ENCODE measurements around the gene FAM13A. TPM values are rescaled to one million over a fixed set of nuclear protein-coding genes. Genes with fewer than 3 reads are reported as not detected.

FAM13A gene
- total and polyA plus RNA-seq, 2 of the 8 experiments (the other 6 are each of a cell fraction or from before 2014, with no cell fraction given) = 7.1 to 16.5 TPM

- H3K9ac ChIP-seq (replicated peaks in 1 of 4; ENCODE audit: extremely low read depth in 1 of 4, low read depth in 3 of 4, low read length in 3 of 4) = no peak overlapping the region
- no peak overlapping the region for H2BK120ac ChIP-seq (replicated peaks; ENCODE audit: low read depth, low read length)
- no peak overlapping the region for H3K4ac ChIP-seq (replicated peaks; ENCODE audit: insufficient read length, low read depth, low read length)
- ChIA-PET POLR2A (ENCODE audit: partially characterized antibody) (interaction anchor here (1.4 kb wide), 1 partner anchor 15 kb away, joined by 3 read pairs; no protein-coding TSS in a partner anchor), CTCF (ENCODE audit: partially characterized antibody) (no interaction called here)
- H3K4me1 ChIP-seq (replicated peaks in 1 of 4; ENCODE audit: control insufficient read depth in 3 of 4, insufficient read depth in 4 of 4, low read length in 3 of 4) = no peaks in the 10 kb centered on the region
- no peak overlapping the region for H4K91ac ChIP-seq (replicated peaks; ENCODE audit: insufficient read length, low read length)
- TF ChIP-seq JUND (IDR thresholded peaks at IDR 0.05; ENCODE audit: low read length) = no peak
- no peak for TF ChIP-seq RXRA (IDR thresholded peaks at IDR 0.05; ENCODE audit: insufficient read depth, low read depth, low read length)
- no peak for TF ChIP-seq KDM4A (IDR thresholded peaks at IDR 0.05; ENCODE audit: low read depth, low read length, severe bottlenecking)
- no peak for TF ChIP-seq CHD1 (IDR thresholded peaks at IDR 0.05; ENCODE audit: low read depth, low read length)
- TF ChIP-seq ATF3 (IDR thresholded peaks at IDR 0.05; ENCODE audit: insufficient read depth, low read depth, low read length) = no peak
- TF ChIP-seq BRCA1 (IDR thresholded peaks at IDR 0.05; ENCODE audit: low read depth, low read length) = no peak
- no peak for TF ChIP-seq PHF8 (conservative IDR thresholded peaks at IDR 0.05; ENCODE audit: low read depth, low read length)
- H3K9me3 ChIP-seq (ENCODE audit: insufficient read depth in 2 of 2, low read depth in 1 of 2, low read length in 1 of 2) = no peaks in the 10 kb centered on the region
- no peak overlapping the region for H2AFZ ChIP-seq (ENCODE audit: low read length)
- no peak overlapping the region for H3K14ac ChIP-seq (ENCODE audit: insufficient read length)
- no peaks in the 10 kb centered on the region for H3K79me1 ChIP-seq (ENCODE audit: low read depth, low read length)
- no peak overlapping the region for H3K27ac ChIP-seq (ENCODE audit: low read depth, low read length)
- H2BK20ac ChIP-seq (ENCODE audit: low read length) = no peak overlapping the region
- no peaks in the 10 kb centered on the region for H3K79me2 ChIP-seq (ENCODE audit: control insufficient read depth in 1 of 2, insufficient read depth in 2 of 2, low read length in 2 of 2)
- no peak overlapping the region for H2BK12ac ChIP-seq (ENCODE audit: low read depth, low read length)
- no peaks in the 10 kb centered on the region for H4K20me1 ChIP-seq (replicated peaks in 1 of 2; ENCODE audit: control insufficient read depth in 1 of 2, insufficient read depth in 2 of 2, low read length in 2 of 2)
- H3K56ac ChIP-seq (replicated peaks; ENCODE audit: insufficient read length, low read depth, low read length) = no peak overlapping the region
- 97% methylated on average over 2 of the region's 2 CpGs; no CpG with 5 or more reads in 1 of the 2 experiments for WGBS, 2 experiments (ENCODE audit: extremely low coverage in 1 of 2, insufficient coverage in 1 of 2, insufficient read length in 1 of 2, insufficient replicate concordance in 2 of 2, low coverage in 1 of 2, low lambda C conversion rate in 2 of 2, missing lambda C conversion rate in 1 of 2)
- no peaks in the 10 kb centered on the region; a peak in 1 of 8 replicates for H3K36me3 ChIP-seq (ENCODE audit: control insufficient read depth in 2 of 4, insufficient read depth in 4 of 4, low read length in 3 of 4)
- no peak for FAIRE-seq
- H3K18ac ChIP-seq (ENCODE audit: extremely low read depth, low read length) = no peak overlapping the region
- no peaks in the 10 kb centered on the region for H3K23me2 ChIP-seq (ENCODE audit: low read depth, low read length)
- H3K27me3 ChIP-seq (replicated peaks in 1 of 4; ENCODE audit: control insufficient read depth in 3 of 4, extremely low read depth in 1 of 4, insufficient read depth in 3 of 4, low read length in 3 of 4) = no peaks in the 10 kb centered on the region
- H4K8ac ChIP-seq (ENCODE audit: extremely low read depth, insufficient read depth, low read length) = no peak overlapping the region
- no peak overlapping the region for H3K4me3 ChIP-seq (ENCODE audit: extremely low read depth in 1 of 4, insufficient read depth in 2 of 4, low read depth in 3 of 4, low read length in 4 of 4)
- DNase-seq (ENCODE audit: low read depth in 1 of 2, low spot score in 2 of 2) = no peak
- no peak overlapping the region for H4K5ac ChIP-seq (ENCODE audit: insufficient read length, low read depth, low read length)
- H2BK5ac ChIP-seq (ENCODE audit: low read depth, low read length) = no peak overlapping the region
- H2AK5ac ChIP-seq (ENCODE audit: low read depth, low read length) = no peak overlapping the region
- H3K4me2 ChIP-seq (ENCODE audit: insufficient read depth in 1 of 2, low read depth in 2 of 2, low read length in 2 of 2) = no peak overlapping the region
- no peak overlapping the region for H3K23ac ChIP-seq (ENCODE audit: insufficient read length)
- no peak overlapping the region for H2BK15ac ChIP-seq (ENCODE audit: low read length)
Measured at GRCh38 chr4:88897180-88897579, 159.8 kb downstream of the FAM13A start.

All from H1 (cell line).